Esophagus squamous epithelium (tissue), 4 donors: ENCODE data around the gene TMEM218.

ENCODE experiments used
- POLR2A ChIP-seq, 4 donors: fragments of 450-650 bp; IDR thresholded peaks; one replicate each; pipeline ENCODE4 v1.6.1; 2017; ENCODE audit warnings: antibody characterized with exemption in 4 of 4, mild to moderate bottlenecking in 4 of 4, moderate library complexity in 3 of 4
- TF ChIP-seq, protein P1 (sequence below), 6 experiments: fragments of 450-650 bp in 4 of 6; fragments of 200-600 bp in 2 of 6; sonication (generic) in 2 of 6; IDR thresholded peaks; one replicate each; pipeline ENCODE4 v1.5.1; 2016 to 2019; ENCODE audit warnings: antibody characterized with exemption in 6 of 6, mild to moderate bottlenecking in 4 of 6, moderate library complexity in 4 of 6

DNA sequence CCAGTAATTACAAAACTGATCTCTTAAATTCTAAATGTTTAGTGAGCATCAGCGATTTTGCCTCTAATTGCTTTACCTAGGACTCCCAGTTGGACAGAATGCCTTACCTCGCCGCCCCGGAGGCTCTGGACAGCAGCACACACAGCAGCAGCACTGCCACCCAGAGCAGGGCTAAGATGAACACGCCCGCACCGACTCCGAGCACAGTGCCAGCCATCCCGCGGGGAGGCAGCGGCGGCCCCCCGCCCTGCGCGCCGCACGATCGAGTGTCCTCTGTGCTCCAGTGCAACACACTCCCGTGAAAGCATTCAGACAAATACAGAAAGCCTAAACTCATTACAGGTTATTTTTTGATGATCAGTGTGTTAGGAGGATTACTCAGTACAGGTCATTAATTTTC is 9.4 kb downstream of the TMEM218 start:
- TF ChIP-seq, protein P1, sequence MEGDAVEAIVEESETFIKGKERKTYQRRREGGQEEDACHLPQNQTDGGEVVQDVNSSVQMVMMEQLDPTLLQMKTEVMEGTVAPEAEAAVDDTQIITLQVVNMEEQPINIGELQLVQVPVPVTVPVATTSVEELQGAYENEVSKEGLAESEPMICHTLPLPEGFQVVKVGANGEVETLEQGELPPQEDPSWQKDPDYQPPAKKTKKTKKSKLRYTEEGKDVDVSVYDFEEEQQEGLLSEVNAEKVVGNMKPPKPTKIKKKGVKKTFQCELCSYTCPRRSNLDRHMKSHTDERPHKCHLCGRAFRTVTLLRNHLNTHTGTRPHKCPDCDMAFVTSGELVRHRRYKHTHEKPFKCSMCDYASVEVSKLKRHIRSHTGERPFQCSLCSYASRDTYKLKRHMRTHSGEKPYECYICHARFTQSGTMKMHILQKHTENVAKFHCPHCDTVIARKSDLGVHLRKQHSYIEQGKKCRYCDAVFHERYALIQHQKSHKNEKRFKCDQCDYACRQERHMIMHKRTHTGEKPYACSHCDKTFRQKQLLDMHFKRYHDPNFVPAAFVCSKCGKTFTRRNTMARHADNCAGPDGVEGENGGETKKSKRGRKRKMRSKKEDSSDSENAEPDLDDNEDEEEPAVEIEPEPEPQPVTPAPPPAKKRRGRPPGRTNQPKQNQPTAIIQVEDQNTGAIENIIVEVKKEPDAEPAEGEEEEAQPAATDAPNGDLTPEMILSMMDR (IDR thresholded peaks at IDR 0.05), result no peak
- no peak for TF ChIP-seq POLR2A (IDR thresholded peaks at IDR 0.05)
